BLaER1 treated with 17β-estradiol and CSF1 and Interleukin-3, amounts not matched to agents 10 nM and 100 nM (cell line): ENCODE data around the gene NSFL1C.

Experiments
- H3K27ac ChIP-seq, 11 experiments: shearing (Covaris generic); formaldehyde crosslinking; 2 replicates each; pipeline ENCODE4 v1.8.1; 2022
- H3K27me3 ChIP-seq, 11 experiments: shearing (Covaris generic); formaldehyde crosslinking; 2 replicates each; pipeline ENCODE4 v1.8.1; 2022
- H3K36me3 ChIP-seq, 11 experiments: shearing (Covaris generic); formaldehyde crosslinking; 2 replicates each; pipeline ENCODE4 v1.8.1; 2022
- H3K4me1 ChIP-seq, 10 experiments: shearing (Covaris generic); formaldehyde crosslinking; 2 replicates each; pipeline ENCODE4 v1.8.1; 2022
- H3K4me2 ChIP-seq, 11 experiments: shearing (Covaris generic); formaldehyde crosslinking; 2 replicates each; pipeline ENCODE4 v1.8.1; 2022
- H3K4me3 ChIP-seq, 10 experiments: shearing (Covaris generic); formaldehyde crosslinking; 2 replicates each; pipeline ENCODE4 v1.8.1; 2022
- H3K9ac ChIP-seq, 11 experiments: shearing (Covaris generic); formaldehyde crosslinking; 2 replicates each; pipeline ENCODE4 v1.8.1; 2022
- H3K9me3 ChIP-seq, 11 experiments: shearing (Covaris generic); formaldehyde crosslinking; replicated peaks in 1 of 11; 2 replicates each; pipeline ENCODE4 v1.8.1; 2022
- H4K20me1 ChIP-seq, 11 experiments: shearing (Covaris generic); formaldehyde crosslinking; 2 replicates each; pipeline ENCODE4 v1.8.1; 2022
- Cebpa-rat ChIP-seq, 11 experiments: shearing (Covaris generic); IDR thresholded peaks; 2 replicates each; pipeline ENCODE4 v1.8.1; 2022

NSFL1C gene

GRCh38 chr20:1426231-1426849 lies 40.3 kb downstream of the NSFL1C start:
- Histone ChIP-seq H3K9ac (no peak overlapping the region), H3K4me3 (no peak overlapping the region), H4K20me1 (peaks cover 0 to 6% (median 0%) of the 10 kb centered on the region in 11 experiments; a peak in 1 of 22 replicates), H3K27ac (no peak overlapping the region), H3K36me3 (no peaks in the 10 kb centered on the region), H3K9me3 (peaks cover under 1 to 7% (median 1%) of the 10 kb centered on the region in 11 experiments; a peak in 17 of 22 replicates), H3K27me3 (peaks cover 0 to 38% (median 0%) of the 10 kb centered on the region in 11 experiments; a peak in 4 of 22 replicates), H3K4me2 (peak overlapping the region in 1 of 11 experiments; percentile 64; a peak in 1 of 22 replicates), H3K4me1 (peaks cover 10 to 30% (median 19%) of the 10 kb centered on the region in 10 experiments; a peak in 17 of 20 replicates)
- TF ChIP-seq Cebpa-rat (IDR thresholded peaks at IDR 0.05): no peak

- no peak for TF ChIP-seq Cebpa-rat (IDR thresholded peaks at IDR 0.05)
- Histone ChIP-seq H3K4me1 (peaks cover 10 to 26% (median 19%) of the 10 kb centered on the region in 10 experiments; a peak in 17 of 20 replicates), H3K9ac (no peak overlapping the region), H3K4me3 (no peak overlapping the region), H3K36me3 (no peaks in the 10 kb centered on the region), H3K9me3 (peaks cover 9 to 27% (median 19%) of the 10 kb centered on the region in 11 experiments), H4K20me1 (peaks cover 0 to 6% (median 0%) of the 10 kb centered on the region in 11 experiments; a peak in 1 of 22 replicates), H3K27ac (peak overlapping the region in 1 of 11 experiments; percentile 26; a peak in 1 of 22 replicates), H3K4me2 (no peak overlapping the region), H3K27me3 (peaks cover 0 to 25% (median 0%) of the 10 kb centered on the region in 11 experiments; a peak in 4 of 22 replicates)
Measured at GRCh38 chr20:1424336-1424735, 42.3 kb downstream of the NSFL1C start.

GRCh38 chr20:1423625-1424106 lies 43.0 kb downstream of the NSFL1C start:
- no peak overlapping the region for H3K4me3 ChIP-seq
- TF ChIP-seq Cebpa-rat (IDR thresholded peaks at IDR 0.05): no peak

GRCh38 chr20:1423206-1423605 lies 43.4 kb downstream of the NSFL1C start:
- peaks cover 9 to 32% (median 22%) of the 10 kb centered on the region in 11 experiments for H3K9me3 ChIP-seq
- no peak overlapping the region for H3K4me3 ChIP-seq
- peaks cover 0 to 6% (median 0%) of the 10 kb centered on the region in 11 experiments; a peak in 1 of 22 replicates for H4K20me1 ChIP-seq
- H3K27ac ChIP-seq: no peak overlapping the region; a peak in 1 of 22 replicates
- no peak for TF ChIP-seq Cebpa-rat (IDR thresholded peaks at IDR 0.05)
- peak overlapping the region in 6 of 11 experiments; percentile 6 to 35 (median 27); a peak in 5 of 22 replicates for H3K4me2 ChIP-seq
- H3K9ac ChIP-seq: no peak overlapping the region
- peaks cover 10 to 24% (median 16%) of the 10 kb centered on the region in 10 experiments; a peak in 17 of 20 replicates for H3K4me1 ChIP-seq
- H3K36me3 ChIP-seq: no peaks in the 10 kb centered on the region
- H3K27me3 ChIP-seq: peaks cover 0 to 20% (median 0%) of the 10 kb centered on the region in 11 experiments; a peak in 4 of 22 replicates

More at GRCh38 chr20:1423625-1424106, 43.0 kb downstream of the NSFL1C start:
- Histone ChIP-seq H3K9me3 (peaks cover 9 to 32% (median 22%) of the 10 kb centered on the region in 11 experiments), H3K27ac (peak overlapping the region in 1 of 11 experiments; percentile 26; a peak in 1 of 22 replicates), H3K36me3 (no peaks in the 10 kb centered on the region), H3K4me1 (peaks cover 10 to 26% (median 19%) of the 10 kb centered on the region in 10 experiments; a peak in 17 of 20 replicates), H3K9ac (no peak overlapping the region), H3K27me3 (peaks cover 0 to 21% (median 0%) of the 10 kb centered on the region in 11 experiments; a peak in 4 of 22 replicates), H4K20me1 (peaks cover 0 to 6% (median 0%) of the 10 kb centered on the region in 11 experiments; a peak in 1 of 22 replicates), H3K4me2 (peak overlapping the region in 7 of 11 experiments; percentile 5 to 35 (median 24); a peak in 6 of 22 replicates)

- Histone ChIP-seq H3K4me3 (no peak overlapping the region), H4K20me1 (peaks cover 0 to 6% (median 0%) of the 10 kb centered on the region in 11 experiments; a peak in 1 of 22 replicates), H3K9ac (no peak overlapping the region), H3K4me1 (peaks cover 8 to 19% (median 12%) of the 10 kb centered on the region in 10 experiments; a peak in 17 of 20 replicates), H3K4me2 (no peak overlapping the region), H3K27me3 (peaks cover 0 to 16% (median 0%) of the 10 kb centered on the region in 11 experiments; a peak in 4 of 22 replicates), H3K27ac (no peak overlapping the region), H3K9me3 (peaks cover 9 to 32% (median 22%) of the 10 kb centered on the region in 11 experiments), H3K36me3 (no peaks in the 10 kb centered on the region)
- TF ChIP-seq Cebpa-rat (IDR thresholded peaks at IDR 0.05): no peak
Measured at GRCh38 chr20:1422753-1423152, 43.9 kb downstream of the NSFL1C start.

GRCh38 chr20:1420066-1420465 lies 46.6 kb downstream of the NSFL1C start:
- H4K20me1 ChIP-seq: no peaks in the 10 kb centered on the region
- H3K4me2 ChIP-seq: no peak overlapping the region
- peaks cover 0 to 17% (median 7%) of the 10 kb centered on the region in 10 experiments; a peak in 14 of 20 replicates for H3K4me1 ChIP-seq

GRCh38 chr20:1418350-1418749 lies 48.3 kb downstream of the NSFL1C start:
- Histone ChIP-seq H3K9ac (no peak overlapping the region), H4K20me1 (no peaks in the 10 kb centered on the region), H3K9me3 (peaks cover 9 to 32% (median 22%) of the 10 kb centered on the region in 11 experiments), H3K4me1 (peaks cover 0 to 12% (median under 1%) of the 10 kb centered on the region in 10 experiments; a peak in 11 of 20 replicates), H3K27me3 (no peaks in the 10 kb centered on the region), H3K4me2 (no peak overlapping the region), H3K4me3 (no peak overlapping the region), H3K27ac (no peak overlapping the region), H3K36me3 (no peaks in the 10 kb centered on the region)
- no peak for TF ChIP-seq Cebpa-rat (IDR thresholded peaks at IDR 0.05)

More at GRCh38 chr20:1420066-1420465, 46.6 kb downstream of the NSFL1C start:
- H3K9me3 ChIP-seq: peaks cover 9 to 32% (median 22%) of the 10 kb centered on the region in 11 experiments
- no peak for TF ChIP-seq Cebpa-rat (IDR thresholded peaks at IDR 0.05)
- no peaks in the 10 kb centered on the region for H3K27me3 ChIP-seq
- H3K36me3 ChIP-seq: no peaks in the 10 kb centered on the region
- no peak overlapping the region for H3K9ac ChIP-seq
- no peak overlapping the region for H3K27ac ChIP-seq
- H3K4me3 ChIP-seq: no peak overlapping the region

GRCh38 chr20:1417790-1418189 lies 48.9 kb downstream of the NSFL1C start:
- Histone ChIP-seq H3K4me2 (no peak overlapping the region), H3K4me1 (peaks cover 0 to 12% (median 0%) of the 10 kb centered on the region in 10 experiments; a peak in 7 of 20 replicates), H4K20me1 (no peaks in the 10 kb centered on the region), H3K4me3 (no peak overlapping the region), H3K27ac (no peak overlapping the region), H3K36me3 (no peaks in the 10 kb centered on the region), H3K27me3 (no peaks in the 10 kb centered on the region), H3K9me3 (peaks cover 9 to 32% (median 22%) of the 10 kb centered on the region in 11 experiments), H3K9ac (no peak overlapping the region)
- TF ChIP-seq Cebpa-rat (IDR thresholded peaks at IDR 0.05): no peak

GRCh38 chr20:1417273-1417672 lies 49.4 kb downstream of the NSFL1C start:
- Histone ChIP-seq H3K4me1 (peaks cover 0 to 12% (median 0%) of the 10 kb centered on the region in 10 experiments; a peak in 7 of 20 replicates), H3K27ac (no peak overlapping the region), H3K4me3 (no peak overlapping the region), H3K4me2 (no peak overlapping the region), H3K27me3 (no peaks in the 10 kb centered on the region), H3K9ac (no peak overlapping the region), H3K9me3 (peaks cover 9 to 32% (median 22%) of the 10 kb centered on the region in 11 experiments), H4K20me1 (no peaks in the 10 kb centered on the region), H3K36me3 (no peaks in the 10 kb centered on the region)
- no peak for TF ChIP-seq Cebpa-rat (IDR thresholded peaks at IDR 0.05)
